A549 treated with GW870086 at 1 μM for 4 hours (cell line): ENCODE results near the gene PSMF1. TPM values are rescaled to one million over a fixed set of nuclear protein-coding genes. Genes with fewer than 3 reads are reported as not detected.

Experiments
- total RNA-seq: library from RNA; stranded (reverse); fragments of 200-300 nt; extraction: Qiagen RNA extraction; gene quantifications from 5 replicates; pipeline ENCODE4 v1.2.3, GENCODE V29; 2022; ENCODE audit warnings: low read depth

PSMF1 gene
- 168 to 242 TPM (median 209 TPM) in 5 replicates for total RNA-seq

GRCh38 chr20:1118336-1119127 is at the start of gene PSMF1:
PSMF1 (plus strand) TSS chr20:1118602; CDS start chr20:1118774, 172 bp downstream.

GRCh38 chr20:1184638-1185315 is 66.4 kb downstream of the PSMF1 start, which contains the start of gene TMEM74B:
TMEM74B (minus strand) TSS chr20:1184981; CDS start chr20:1183801, 1,180 bp downstream.

GRCh38 chr20:1202762-1203504 is 84.5 kb downstream of the PSMF1 start, which contains the start of gene C20orf202:
C20orf202 (plus strand) TSS chr20:1203454; CDS start chr20:1203586, 132 bp downstream.

Other genes with a start within 250 kb of the PSMF1 start
- 0.06 to 0.07 TPM in 2 of 5 replicates, not detected in the others for gene ANGPT4, start 202.3 kb upstream of the PSMF1 start, total RNA-seq
- not detected in 5 replicates for gene RSPO4, start 116.3 kb upstream of the PSMF1 start, total RNA-seq
- gene TMEM74B, start 66.4 kb downstream of the PSMF1 start, total RNA-seq, result 1.9 to 3.7 TPM (median 3.3 TPM) in 5 replicates
- 0.09 TPM in 1 of 5 replicates, not detected in the others for gene C20orf202, start 84.9 kb downstream of the PSMF1 start, total RNA-seq
- not detected in 5 replicates for gene RAD21L1, start 107.4 kb downstream of the PSMF1 start, total RNA-seq
- 3.6 to 4.7 TPM (median 4.1 TPM) in 5 replicates for gene SNPH, start 147.7 kb downstream of the PSMF1 start, total RNA-seq
- 1.5 to 2.0 TPM (median 1.5 TPM) in 5 replicates for gene SDCBP2, start 210.5 kb downstream of the PSMF1 start, total RNA-seq